Activated CD8-positive, alpha-beta memory T cell treated with anti-CD3 and anti-CD28 coated beads, Interleukin-2, amount 10 ng/mL, durations not matched to agents 7 days and 5 days (primary cell): ENCODE data around the gene LRBA. TPM values are rescaled to one million over a fixed set of nuclear protein-coding genes. Genes with fewer than 3 reads are reported as not detected.

Experiments
- ATAC-seq: fragments of 150-1000 bp; cut with Tn5 transposase; one replicate; pipeline ENCODE4 v1.10.0; 2021; ENCODE audit warnings: moderate library complexity
- CTCF ChIA-PET: fragments of 350-600 bp; sonication (Branson Sonifier 250); formaldehyde crosslinking; loops from one replicate; lab custom pipeline; 2021; ENCODE audit warnings: antibody characterized with exemption; lab: Charles Lee
- DNase-seq: peaks from one replicate; pipeline ENCODE4 v3.0.0-alpha.2; 2020
- H3K27ac Mint-ChIP-seq: one replicate; pipeline ENCODE4 v1.8.0; 2021; ENCODE audit warnings: mild to moderate bottlenecking, mixed read lengths
- H3K27me3 Mint-ChIP-seq: one replicate; pipeline ENCODE4 v1.8.0; 2021; ENCODE audit warnings: mixed read lengths
- H3K36me3 Mint-ChIP-seq: one replicate; pipeline ENCODE4 v1.8.0; 2021; ENCODE audit warnings: mild to moderate bottlenecking, mixed read lengths
- H3K4me1 Mint-ChIP-seq: one replicate; pipeline ENCODE4 v1.8.0; 2021; ENCODE audit warnings: mixed read lengths
- H3K4me3 Mint-ChIP-seq: one replicate; pipeline ENCODE4 v1.8.0; 2021; ENCODE audit warnings: mild to moderate bottlenecking, moderate library complexity, mixed read lengths
- H3K9me3 Mint-ChIP-seq: one replicate; pipeline ENCODE4 v1.8.0; 2022; ENCODE audit warnings: low read depth, mixed read lengths
- total RNA-seq, 2 experiments: library from RNA; stranded (reverse); gene quantifications; one replicate each; pipeline ENCODE4 v1.2.3, GENCODE V29; 2021

LRBA gene
- total RNA-seq, 2 experiments from 2014 or later, result 59.2 to 60.2 TPM

DNA sequence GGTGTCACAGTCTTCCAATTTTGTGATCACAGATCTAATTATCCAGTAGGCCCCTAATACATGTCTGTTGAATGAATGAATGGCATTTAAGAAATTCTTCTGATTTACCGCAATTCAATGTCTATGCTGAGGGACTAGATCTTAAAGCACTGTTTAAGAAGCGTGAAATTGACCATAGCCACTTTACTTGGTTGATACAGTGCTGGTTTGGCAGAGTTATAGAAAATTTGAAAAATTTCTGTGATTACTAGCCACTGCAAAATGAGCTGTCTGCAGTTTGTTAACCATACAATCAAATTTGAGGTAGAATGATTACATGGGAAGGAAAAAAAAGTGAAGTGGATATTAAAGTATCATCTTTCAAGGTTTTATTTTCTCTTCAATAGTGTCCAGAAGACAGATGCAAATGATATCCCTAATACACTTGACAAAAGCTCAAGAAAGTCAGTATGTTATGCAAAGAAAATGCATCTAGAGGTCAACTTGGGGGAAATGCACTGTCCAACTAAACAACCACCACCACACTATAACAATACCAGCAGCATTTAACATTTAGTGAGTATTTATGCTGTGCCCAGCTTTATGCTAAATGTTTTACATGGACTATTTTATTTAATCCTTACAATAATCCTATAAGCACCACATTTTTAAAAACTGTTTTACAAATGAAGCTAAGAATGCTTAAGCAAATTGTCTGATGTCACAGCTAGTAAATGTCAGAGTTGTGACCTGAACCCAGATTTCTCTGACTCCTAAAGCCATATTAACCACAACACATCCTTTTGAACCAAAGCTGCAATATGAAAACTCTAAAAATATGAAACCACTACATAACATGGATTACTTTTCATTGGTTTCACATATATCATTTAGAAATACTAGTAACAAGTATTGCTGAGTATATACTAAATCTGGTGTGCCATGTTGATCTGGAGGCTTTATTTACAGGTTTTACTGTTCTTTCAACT, 651.1 kb downstream of the LRBA start:
- no peak for DNase-seq
- Mint-ChIP-seq H3K36me3 (no peaks in the 10 kb centered on the region), H3K4me3 (no peak overlapping the region), H3K9me3 (no peaks in the 10 kb centered on the region), H3K27ac (no peak overlapping the region), H3K4me1 (peaks cover 14% of the 10 kb centered on the region), H3K27me3 (no peaks in the 10 kb centered on the region)
- CTCF ChIA-PET, result interaction anchor here (0.7 kb wide), 1 partner anchor 10 kb away, joined by 3 read pairs; no protein-coding TSS in a partner anchor
- ATAC-seq, result no peak

DNA sequence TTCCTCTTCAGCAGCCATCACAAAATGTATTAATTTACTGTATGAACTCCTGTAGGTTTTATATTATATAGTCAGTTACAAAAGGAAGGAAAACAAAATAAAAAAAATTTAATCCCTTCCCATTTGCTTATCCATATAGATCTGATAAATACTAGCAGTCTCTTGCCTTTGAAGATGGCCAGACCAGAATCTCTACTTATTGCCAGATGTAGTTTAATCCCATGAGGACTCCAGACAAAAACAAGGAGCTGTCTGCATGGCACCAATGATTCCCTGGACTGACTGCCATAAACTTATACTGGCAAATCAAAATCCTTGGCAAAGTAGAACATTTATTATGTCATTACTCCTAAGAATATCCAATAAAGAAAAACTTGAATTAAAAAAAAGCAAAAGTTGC, 656.4 kb downstream of the LRBA start:
- Mint-ChIP-seq H3K27ac (no peak overlapping the region), H3K9me3 (no peaks in the 10 kb centered on the region), H3K4me3 (no peak overlapping the region), H3K36me3 (no peaks in the 10 kb centered on the region), H3K4me1 (no peaks in the 10 kb centered on the region), H3K27me3 (no peaks in the 10 kb centered on the region)
- CTCF ChIA-PET, result no interaction called here
- ATAC-seq (no peak), DNase-seq (no peak)

DNA sequence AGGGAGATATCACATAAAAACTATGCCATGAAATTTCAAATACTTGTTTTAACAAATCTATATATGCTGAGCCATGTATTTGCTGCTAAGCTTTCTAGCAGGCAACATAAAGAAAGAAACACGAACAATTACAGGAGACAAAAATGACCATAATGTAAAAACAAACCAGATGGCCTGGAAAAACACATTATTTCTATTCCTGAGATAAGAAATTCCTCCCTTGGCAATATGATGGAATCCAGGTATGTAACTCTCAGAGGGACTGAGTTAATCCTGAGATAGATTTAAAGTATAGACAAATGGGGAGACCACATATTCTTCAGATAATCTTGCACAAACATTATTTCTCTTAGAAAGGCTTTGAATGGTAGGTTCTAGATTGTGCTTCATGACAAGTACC, 657.3 kb downstream of the LRBA start:
- Mint-ChIP-seq H3K9me3 (no peaks in the 10 kb centered on the region), H3K4me1 (no peaks in the 10 kb centered on the region), H3K27me3 (no peaks in the 10 kb centered on the region), H3K27ac (no peak overlapping the region), H3K36me3 (no peaks in the 10 kb centered on the region), H3K4me3 (no peak overlapping the region)
- DNase-seq, result no peak
- no peak for ATAC-seq
- CTCF ChIA-PET, result no interaction called here

DNA sequence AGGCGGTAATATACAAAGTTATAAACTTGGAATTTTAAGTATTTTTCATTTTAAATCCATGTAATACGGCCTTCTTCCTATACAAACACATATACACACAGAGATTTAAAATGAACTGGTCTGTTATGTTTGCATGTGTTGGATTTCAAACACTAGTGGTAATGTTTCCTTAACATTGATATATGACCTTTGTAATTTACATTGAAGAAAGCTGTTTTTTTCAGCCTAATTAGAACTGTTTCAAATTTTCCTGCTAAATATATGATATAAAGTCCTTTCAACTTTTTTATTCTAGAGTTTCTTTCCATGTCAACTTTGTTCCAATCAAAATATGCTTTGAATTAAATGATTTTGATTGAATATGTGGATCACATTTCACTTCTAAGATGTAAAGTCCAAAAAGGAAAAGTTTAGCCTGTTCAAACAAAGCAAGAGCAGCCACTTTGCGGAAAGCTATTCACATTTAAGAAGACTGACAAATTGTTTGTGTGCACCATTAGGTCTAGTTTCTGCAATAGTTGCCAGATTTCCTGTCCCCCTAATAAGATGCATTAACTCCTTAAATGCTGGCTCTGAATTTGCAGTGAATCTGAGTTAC, 659.1 kb downstream of the LRBA start:
- no peak overlapping the region for H3K4me3 Mint-ChIP-seq
- no peak for ATAC-seq
- H3K27ac Mint-ChIP-seq, result no peak overlapping the region
- no peaks in the 10 kb centered on the region for H3K36me3 Mint-ChIP-seq
- CTCF ChIA-PET, result no interaction called here
- H3K4me1 Mint-ChIP-seq, result no peaks in the 10 kb centered on the region
- no peaks in the 10 kb centered on the region for H3K9me3 Mint-ChIP-seq
- H3K27me3 Mint-ChIP-seq, result no peaks in the 10 kb centered on the region
- DNase-seq, result no peak

DNA sequence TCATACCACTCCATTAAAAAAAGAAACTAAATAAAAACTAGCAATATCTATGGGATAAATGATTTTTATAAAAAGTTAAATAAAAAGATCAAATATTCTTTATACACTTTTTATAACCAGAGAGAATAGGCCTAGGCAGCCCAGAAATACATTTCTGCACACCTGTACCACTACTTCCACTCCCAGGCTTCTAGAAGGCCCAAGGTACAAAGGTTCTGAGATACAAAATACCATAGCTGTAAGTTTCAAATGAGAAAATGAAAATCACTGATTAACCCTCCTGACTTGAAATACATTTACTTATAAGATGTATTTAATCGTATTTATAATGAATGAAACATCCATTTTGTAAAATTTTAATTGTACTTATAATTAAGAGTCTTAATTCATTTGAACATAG, 659.7 kb downstream of the LRBA start:
- no peak for ATAC-seq
- Mint-ChIP-seq H3K9me3 (no peaks in the 10 kb centered on the region), H3K27ac (no peak overlapping the region), H3K4me1 (no peaks in the 10 kb centered on the region), H3K36me3 (no peaks in the 10 kb centered on the region), H3K4me3 (no peak overlapping the region), H3K27me3 (no peaks in the 10 kb centered on the region)
- DNase-seq, result no peak
- CTCF ChIA-PET, result no interaction called here

DNA sequence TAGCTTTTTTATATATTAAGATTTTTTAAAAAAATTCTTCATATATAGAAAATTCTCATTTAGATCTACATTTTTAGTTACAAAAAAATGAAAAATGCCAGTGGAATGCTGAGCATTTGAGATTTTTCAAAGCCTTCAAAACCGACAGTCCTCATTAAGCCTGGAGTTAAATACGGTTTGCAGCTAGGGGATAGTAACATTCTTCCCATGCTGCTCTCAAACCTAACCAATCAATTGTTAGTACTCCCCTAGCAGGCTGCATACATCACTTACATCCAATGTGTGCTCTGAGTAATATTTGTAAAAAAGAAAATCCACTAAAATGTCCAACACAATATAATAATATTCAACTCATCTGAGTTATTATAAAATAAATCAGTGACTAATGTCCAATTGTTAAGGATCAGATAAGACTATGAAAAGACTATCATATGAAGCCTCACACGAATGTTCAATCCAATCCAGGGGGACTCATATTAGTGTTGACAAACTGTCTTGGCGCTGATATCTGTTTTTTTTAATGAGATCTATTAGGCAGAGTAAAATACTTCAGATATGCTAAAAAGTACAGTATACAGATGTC, 660.8 kb downstream of the LRBA start:
- DNase-seq, result no peak
- H3K27me3 Mint-ChIP-seq, result no peaks in the 10 kb centered on the region
- no peak for ATAC-seq
- no peak overlapping the region for H3K27ac Mint-ChIP-seq
- no peak overlapping the region for H3K4me3 Mint-ChIP-seq
- H3K4me1 Mint-ChIP-seq, result no peaks in the 10 kb centered on the region
- CTCF ChIA-PET, result interaction anchor here (1.1 kb wide), 1 partner anchor 10 kb away, joined by 3 read pairs; no protein-coding TSS in a partner anchor
- no peaks in the 10 kb centered on the region for H3K9me3 Mint-ChIP-seq
- peaks cover 1% of the 10 kb centered on the region for H3K36me3 Mint-ChIP-seq

DNA sequence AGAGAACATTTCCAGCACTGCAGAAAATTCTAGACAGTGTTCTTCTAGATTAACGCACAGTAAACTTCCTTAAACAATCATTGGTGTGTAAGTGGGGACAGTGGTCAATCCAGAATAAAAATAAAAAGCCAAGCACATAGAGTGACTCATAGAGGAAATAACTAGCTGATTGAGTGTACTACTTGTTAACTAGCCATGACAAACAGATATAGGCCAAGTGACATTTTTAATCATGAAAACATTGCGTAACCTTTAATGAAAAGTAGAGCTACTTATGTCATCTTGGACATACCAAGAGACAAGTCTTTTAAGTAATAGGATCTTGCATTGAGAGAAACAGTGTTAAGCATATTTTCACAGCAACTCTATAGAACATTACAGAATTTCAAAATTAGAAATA, 667.0 kb downstream of the LRBA start:
- DNase-seq (no peak), ATAC-seq (no peak)
- no peaks in the 10 kb centered on the region for H3K4me1 Mint-ChIP-seq
- no peaks in the 10 kb centered on the region for H3K27me3 Mint-ChIP-seq
- H3K9me3 Mint-ChIP-seq, result no peaks in the 10 kb centered on the region
- CTCF ChIA-PET, result no interaction called here
- H3K27ac Mint-ChIP-seq, result no peak overlapping the region
- H3K4me3 Mint-ChIP-seq, result no peak overlapping the region
- H3K36me3 Mint-ChIP-seq, result peaks cover 8% of the 10 kb centered on the region

DNA sequence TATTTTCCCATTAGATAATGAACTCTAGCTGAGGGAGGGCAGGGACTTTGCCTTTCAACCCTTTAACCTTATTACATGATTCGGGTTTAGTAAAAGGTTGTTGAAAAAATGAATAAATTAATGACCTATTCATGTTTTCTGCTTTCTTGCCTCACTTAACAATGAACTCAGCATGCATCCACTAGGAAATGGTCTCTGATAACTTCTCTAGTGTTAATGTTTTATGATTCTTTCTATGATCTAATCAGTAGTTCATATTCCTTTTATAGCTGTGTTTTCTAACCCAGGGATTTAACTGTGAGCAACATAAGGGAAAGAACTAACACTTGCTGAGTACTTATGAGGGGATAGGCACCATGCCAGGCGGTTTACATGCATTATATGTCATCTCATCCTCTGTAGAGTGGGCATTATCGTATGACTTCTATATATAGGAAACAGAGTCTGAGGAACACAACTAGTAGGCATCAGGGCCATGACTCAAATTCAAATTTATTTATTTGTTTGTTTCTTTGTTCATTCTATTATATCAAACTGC, 669.8 kb downstream of the LRBA start:
- Mint-ChIP-seq H3K27me3 (no peaks in the 10 kb centered on the region), H3K4me3 (no peak overlapping the region), H3K4me1 (no peaks in the 10 kb centered on the region), H3K27ac (no peak overlapping the region), H3K9me3 (peaks cover 2% of the 10 kb centered on the region), H3K36me3 (peaks cover 13% of the 10 kb centered on the region)
- CTCF ChIA-PET, result no interaction called here
- ATAC-seq (no peak), DNase-seq (no peak)

DNA sequence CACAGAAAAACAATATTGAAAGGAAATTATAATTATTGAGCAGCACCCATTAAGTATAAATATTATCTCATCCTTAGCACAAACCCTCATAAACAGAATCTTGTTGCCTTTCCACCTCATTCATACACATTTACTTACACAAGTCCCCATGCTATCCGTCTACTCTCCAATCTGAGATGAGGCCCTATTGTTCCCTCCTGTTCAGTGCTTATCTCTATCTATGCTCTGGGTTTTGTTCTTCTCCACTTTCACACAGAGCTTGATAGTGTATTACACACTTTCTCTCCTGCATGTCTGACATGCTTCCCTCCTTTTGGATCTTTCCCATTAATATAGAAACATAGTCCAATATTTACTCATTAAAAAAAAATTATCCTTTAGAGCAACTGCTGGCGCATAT, 671.3 kb downstream of the LRBA start:
- ATAC-seq (no peak), DNase-seq (no peak)
- Mint-ChIP-seq H3K36me3 (peaks cover 8% of the 10 kb centered on the region), H3K4me1 (no peaks in the 10 kb centered on the region), H3K9me3 (peaks cover 2% of the 10 kb centered on the region), H3K27me3 (no peaks in the 10 kb centered on the region), H3K4me3 (no peak overlapping the region), H3K27ac (no peak overlapping the region)
- CTCF ChIA-PET, result no interaction called here

DNA sequence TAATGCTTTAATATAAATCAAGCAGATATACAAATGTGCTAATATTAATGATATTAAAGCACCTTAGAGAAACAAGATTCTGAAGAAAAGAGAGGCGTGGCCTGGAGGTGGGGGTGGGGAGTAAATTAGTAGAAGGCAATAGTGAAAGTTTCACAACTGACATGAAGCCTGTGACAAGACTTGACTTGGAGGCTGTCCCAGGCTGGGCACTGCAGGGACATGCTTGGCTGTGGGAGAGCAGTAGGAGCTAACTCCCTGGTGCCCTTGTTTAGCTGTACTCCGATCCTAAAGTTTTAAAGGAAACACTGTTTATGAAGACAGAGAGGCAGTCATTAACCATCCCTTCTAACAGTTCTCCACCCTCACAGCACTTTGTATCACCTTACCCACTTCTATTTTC, 672.1 kb downstream of the LRBA start:
- H3K27ac Mint-ChIP-seq, result no peak overlapping the region
- CTCF ChIA-PET, result no interaction called here
- ATAC-seq (no peak), DNase-seq (no peak)
- no peak overlapping the region for H3K4me3 Mint-ChIP-seq
- no peaks in the 10 kb centered on the region for H3K4me1 Mint-ChIP-seq
- H3K27me3 Mint-ChIP-seq, result no peaks in the 10 kb centered on the region
- H3K9me3 Mint-ChIP-seq, result peaks cover 2% of the 10 kb centered on the region
- H3K36me3 Mint-ChIP-seq, result peaks cover 8% of the 10 kb centered on the region

DNA sequence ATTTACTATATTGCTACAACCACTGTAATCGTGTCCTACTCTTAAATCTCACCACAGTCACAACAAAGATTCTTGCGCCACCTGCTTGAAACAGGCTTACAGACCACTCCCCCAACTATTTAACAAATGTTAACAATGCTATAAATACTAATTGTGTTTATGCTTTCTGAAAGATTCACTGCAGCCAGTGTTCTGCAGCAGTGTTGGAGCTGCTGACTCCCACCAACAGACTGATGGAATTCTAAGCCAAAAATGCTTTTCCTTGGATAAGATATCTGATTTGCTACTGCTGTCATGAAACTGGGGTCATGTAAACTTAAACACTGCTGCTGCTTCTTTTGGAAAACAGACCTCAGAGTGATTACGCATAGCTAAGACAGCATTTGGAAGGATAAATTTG, 677.4 kb downstream of the LRBA start:
- DNase-seq, result no peak
- H3K36me3 Mint-ChIP-seq, result peaks cover 5% of the 10 kb centered on the region
- H3K27me3 Mint-ChIP-seq, result no peaks in the 10 kb centered on the region
- H3K27ac Mint-ChIP-seq, result no peak overlapping the region
- H3K4me1 Mint-ChIP-seq, result no peaks in the 10 kb centered on the region
- CTCF ChIA-PET, result no interaction called here
- H3K9me3 Mint-ChIP-seq, result peaks cover 2% of the 10 kb centered on the region
- H3K4me3 Mint-ChIP-seq, result no peak overlapping the region
- ATAC-seq, result no peak

DNA sequence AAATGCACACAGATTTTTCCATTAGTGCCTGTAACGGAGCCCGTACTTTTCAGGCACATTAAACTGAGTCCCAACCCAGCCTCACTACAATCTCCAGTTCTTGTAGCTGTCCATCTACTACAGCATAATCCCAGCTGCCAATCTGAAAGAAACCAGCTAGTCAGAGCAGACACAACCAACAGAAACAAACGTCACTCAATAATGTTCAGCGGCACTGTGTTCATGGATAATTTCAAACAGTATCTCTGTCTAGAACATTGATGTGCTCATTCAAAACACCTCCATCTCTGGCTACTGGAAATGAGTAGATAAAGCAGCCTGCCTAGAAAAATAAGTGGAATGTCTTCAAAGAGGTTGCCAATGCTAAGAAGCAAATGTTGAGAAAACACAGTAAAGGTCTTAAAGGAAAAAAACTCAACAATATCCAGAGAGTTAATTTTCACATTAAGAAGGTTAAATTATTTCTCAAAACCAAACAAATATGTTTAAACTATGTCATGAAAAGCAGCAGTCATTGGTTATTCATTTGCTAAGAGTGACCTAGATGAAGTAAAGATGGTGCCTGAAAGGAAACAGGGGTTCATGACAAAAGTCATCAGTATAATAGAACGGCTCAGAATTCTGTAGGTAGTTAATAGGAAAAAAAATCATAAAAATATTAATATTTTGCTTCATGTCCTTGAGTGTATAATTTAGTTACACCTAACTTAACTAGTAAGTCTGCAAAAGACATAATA, 678.2 kb downstream of the LRBA start:
- Mint-ChIP-seq H3K27ac (no peak overlapping the region), H3K36me3 (peaks cover 5% of the 10 kb centered on the region), H3K27me3 (no peaks in the 10 kb centered on the region), H3K4me3 (no peak overlapping the region), H3K4me1 (no peaks in the 10 kb centered on the region), H3K9me3 (peaks cover 2% of the 10 kb centered on the region)
- CTCF ChIA-PET, result no interaction called here
- DNase-seq, result no peak
- no peak for ATAC-seq

DNA sequence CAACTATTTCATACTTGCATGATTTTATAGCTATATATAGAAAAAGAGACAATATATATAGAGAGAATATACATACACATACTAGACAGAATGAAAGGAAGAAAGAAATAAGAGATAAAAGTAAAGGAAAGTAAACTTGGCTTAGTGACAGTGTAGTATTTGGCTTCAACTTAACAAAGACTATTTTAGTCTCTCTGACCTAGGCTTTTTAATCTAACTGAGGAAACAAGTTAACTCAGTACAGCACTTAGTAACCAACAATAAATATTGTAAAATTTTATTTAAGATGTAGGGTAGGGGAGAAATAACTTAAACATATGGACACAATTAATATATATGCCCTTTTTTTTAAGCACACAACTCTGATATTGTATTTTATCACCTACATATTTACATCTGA, 682.1 kb downstream of the LRBA start:
- H3K27me3 Mint-ChIP-seq, result no peaks in the 10 kb centered on the region
- H3K27ac Mint-ChIP-seq, result no peak overlapping the region
- ATAC-seq (no peak), DNase-seq (no peak)
- H3K9me3 Mint-ChIP-seq, result no peaks in the 10 kb centered on the region
- CTCF ChIA-PET, result no interaction called here
- no peaks in the 10 kb centered on the region for H3K36me3 Mint-ChIP-seq
- no peak overlapping the region for H3K4me3 Mint-ChIP-seq
- no peaks in the 10 kb centered on the region for H3K4me1 Mint-ChIP-seq
